Effector memory CD8-positive, alpha-beta T cell (primary cell): ENCODE results near the gene CSNK1A1L.

Source experiments
- ATAC-seq: fragments of 150-1000 bp; cut with Tn5 transposase; replicated peaks from 2 replicates; pipeline ENCODE4 v1.10.0; 2021; ENCODE audit warnings: mild to moderate bottlenecking, moderate library complexity
- DNase-seq, 3 experiments: peaks; one replicate each; pipeline ENCODE4 v3.0.0; 2021
- H3K27ac Mint-ChIP-seq, 2 donors: one replicate each; pipeline ENCODE4 v1.8.0; 2022; ENCODE audit warnings: mild to moderate bottlenecking in 2 of 2, mixed read lengths in 2 of 2, moderate library complexity in 2 of 2
- H3K27me3 Mint-ChIP-seq, 2 donors: one replicate each; pipeline ENCODE4 v1.8.0; 2022; ENCODE audit warnings: mixed read lengths in 2 of 2
- H3K36me3 Mint-ChIP-seq: one replicate; pipeline ENCODE4 v1.8.0; 2022; ENCODE audit warnings: mild to moderate bottlenecking, moderate library complexity, mixed read lengths; ENCODE audit not compliant: insufficient read depth
- H3K4me1 Mint-ChIP-seq, 2 donors: one replicate each; pipeline ENCODE4 v1.8.0; 2022; ENCODE audit warnings: low read depth in 2 of 2, mixed read lengths in 2 of 2
- H3K4me3 Mint-ChIP-seq, 2 donors: one replicate each; pipeline ENCODE4 v1.8.0; 2022; ENCODE audit warnings: mild to moderate bottlenecking in 2 of 2, mixed read lengths in 2 of 2, moderate library complexity in 2 of 2
- H3K9me3 Mint-ChIP-seq, 2 donors: one replicate each; pipeline ENCODE4 v1.8.0; 2022; ENCODE audit warnings: mixed read lengths in 2 of 2

The CSNK1A1L gene

DNA sequence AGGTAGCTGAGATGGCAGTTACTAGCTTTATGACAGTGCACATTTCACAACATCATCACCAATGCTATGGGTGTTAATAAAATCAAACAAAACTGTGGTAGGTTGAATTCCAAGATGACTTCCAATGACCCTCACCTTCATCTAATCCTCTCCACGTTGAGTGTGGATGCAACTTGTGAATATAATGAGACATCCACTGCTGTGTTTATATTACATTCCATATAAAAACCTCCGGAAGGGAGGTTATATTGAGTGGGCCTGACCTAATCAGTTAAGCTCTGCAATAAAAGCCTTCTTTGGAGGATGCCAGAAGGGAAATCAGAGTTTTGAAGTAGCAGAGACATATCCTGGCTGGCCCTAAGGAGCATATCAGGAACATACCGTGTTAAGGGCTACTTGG, 25.6 kb upstream of the CSNK1A1L start:
- H3K4me3 Mint-ChIP-seq, result no peak overlapping the region
- no peak for ATAC-seq
- peaks cover 0 to 9% of the 10 kb centered on the region in 2 donors for H3K27me3 Mint-ChIP-seq
- no peaks in the 10 kb centered on the region for H3K9me3 Mint-ChIP-seq
- DNase-seq, result no peak
- no peaks in the 10 kb centered on the region for H3K4me1 Mint-ChIP-seq
- no peak overlapping the region for H3K27ac Mint-ChIP-seq
- no peaks in the 10 kb centered on the region for H3K36me3 Mint-ChIP-seq

DNA sequence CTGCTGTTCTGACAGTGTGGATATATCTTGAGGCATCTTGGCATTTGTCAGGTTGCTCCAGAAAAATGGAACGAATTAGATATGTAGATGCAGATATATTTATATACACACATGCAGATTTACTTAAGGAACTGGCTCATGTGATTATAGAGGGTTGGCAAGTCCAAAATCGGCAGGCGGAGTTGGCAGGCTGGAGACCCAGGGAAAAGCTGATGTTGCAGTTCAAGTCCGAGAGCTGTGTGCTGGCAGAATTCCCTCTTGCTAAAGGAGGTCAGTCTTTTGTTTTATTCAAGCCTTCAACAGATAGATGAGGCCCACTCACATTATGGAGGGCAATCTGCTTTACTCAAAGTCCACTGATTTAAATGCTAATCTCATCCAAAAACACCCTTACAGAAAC, 24.4 kb upstream of the CSNK1A1L start:
- Mint-ChIP-seq H3K27ac (no peak overlapping the region), H3K9me3 (no peaks in the 10 kb centered on the region), H3K27me3 (peaks cover 0 to 9% of the 10 kb centered on the region in 2 donors), H3K4me1 (no peaks in the 10 kb centered on the region), H3K4me3 (no peak overlapping the region), H3K36me3 (no peaks in the 10 kb centered on the region)
- DNase-seq (no peak), ATAC-seq (no peak)

DNA sequence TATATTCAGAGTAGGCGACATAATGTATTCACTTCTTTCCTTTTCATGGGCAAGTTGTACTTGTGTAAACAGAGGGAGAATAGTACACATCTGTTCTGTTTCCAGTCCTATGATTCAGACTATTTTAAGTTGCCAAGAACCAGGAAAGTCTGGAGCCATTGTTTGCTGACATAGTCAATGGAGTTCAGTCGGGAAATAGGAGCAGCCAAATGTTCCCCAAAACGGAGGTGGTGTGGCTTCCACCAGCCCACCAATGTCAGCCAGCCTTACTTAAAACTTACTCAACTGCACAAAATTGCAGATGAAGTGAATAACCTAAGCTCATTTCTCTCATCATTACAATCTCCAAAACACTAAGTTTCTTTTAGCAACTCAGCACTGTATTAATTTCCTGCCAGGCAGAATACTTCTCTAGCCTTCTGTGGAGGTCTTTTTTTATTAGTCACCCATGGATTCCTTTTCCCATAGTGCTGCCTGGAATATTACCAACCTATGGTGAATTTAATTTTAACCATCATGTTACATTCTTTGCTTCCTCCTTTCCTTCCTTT, 22.3 kb upstream of the CSNK1A1L start:
- Mint-ChIP-seq H3K27me3 (peaks cover 7 to 10% of the 10 kb centered on the region in 2 donors), H3K27ac (no peak overlapping the region), H3K4me1 (no peaks in the 10 kb centered on the region), H3K4me3 (no peak overlapping the region), H3K9me3 (no peaks in the 10 kb centered on the region), H3K36me3 (no peaks in the 10 kb centered on the region)
- DNase-seq (no peak), ATAC-seq (no peak)

DNA sequence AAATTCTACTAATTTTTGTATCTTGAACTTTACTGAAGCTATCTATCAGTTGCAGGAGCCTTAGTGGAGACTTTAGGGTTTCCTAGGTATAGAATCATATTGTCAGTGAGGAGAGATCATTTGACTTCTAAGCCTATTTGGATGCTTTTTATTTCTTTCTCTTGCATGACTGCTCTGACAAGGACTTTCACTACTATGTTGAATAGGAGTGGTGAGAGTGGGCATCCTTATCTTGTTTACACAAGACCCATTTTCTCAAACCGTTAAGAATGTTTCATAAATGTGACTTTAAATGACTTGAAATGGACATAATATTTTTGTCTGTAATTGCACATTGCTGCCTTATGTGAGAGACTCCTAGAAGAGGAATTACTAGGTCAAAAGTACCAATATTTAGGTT, 17.9 kb upstream of the CSNK1A1L start:
- ATAC-seq (no peak), DNase-seq (no peak)
- Mint-ChIP-seq H3K4me3 (no peak overlapping the region), H3K4me1 (no peaks in the 10 kb centered on the region), H3K27me3 (peaks cover 17 to 21% of the 10 kb centered on the region in 2 donors), H3K36me3 (no peaks in the 10 kb centered on the region), H3K27ac (no peak overlapping the region), H3K9me3 (no peaks in the 10 kb centered on the region)

DNA sequence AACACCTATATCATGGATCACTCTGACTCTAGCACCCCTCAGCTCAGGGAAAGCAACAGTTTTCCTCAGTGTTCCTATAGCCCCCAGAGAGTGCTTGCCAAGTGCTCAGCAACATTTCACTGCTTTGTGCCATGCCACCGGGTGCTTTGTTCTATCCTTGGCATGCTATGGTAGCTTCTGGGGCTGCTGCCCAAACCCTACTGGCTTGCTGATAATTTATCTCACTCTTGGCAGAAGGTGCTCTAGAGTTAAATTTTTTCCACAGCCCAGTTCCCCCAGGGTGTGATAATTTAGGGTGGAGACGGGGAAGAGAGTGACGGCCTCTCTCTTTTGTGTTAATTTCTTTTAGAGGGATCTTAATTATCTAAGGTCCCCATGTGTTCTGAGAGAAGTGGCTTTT, 12.6 kb upstream of the CSNK1A1L start:
- no peak for ATAC-seq
- H3K4me3 Mint-ChIP-seq, result no peak overlapping the region
- no peaks in the 10 kb centered on the region for H3K9me3 Mint-ChIP-seq
- no peaks in the 10 kb centered on the region for H3K36me3 Mint-ChIP-seq
- DNase-seq, result no peak
- peaks cover 16% of the 10 kb centered on the region in 2 donors for H3K27me3 Mint-ChIP-seq
- no peak overlapping the region for H3K27ac Mint-ChIP-seq
- H3K4me1 Mint-ChIP-seq, result no peaks in the 10 kb centered on the region

GRCh38 chr13:37114250-37114649, 8.8 kb upstream of the CSNK1A1L start:
- Mint-ChIP-seq H3K9me3 (no peaks in the 10 kb centered on the region), H3K4me3 (no peak overlapping the region), H3K27me3 (peaks cover 0 to 17% of the 10 kb centered on the region in 2 donors), H3K36me3 (no peaks in the 10 kb centered on the region), H3K4me1 (no peaks in the 10 kb centered on the region), H3K27ac (no peak overlapping the region)
- DNase-seq (no peak), ATAC-seq (no peak)

DNA sequence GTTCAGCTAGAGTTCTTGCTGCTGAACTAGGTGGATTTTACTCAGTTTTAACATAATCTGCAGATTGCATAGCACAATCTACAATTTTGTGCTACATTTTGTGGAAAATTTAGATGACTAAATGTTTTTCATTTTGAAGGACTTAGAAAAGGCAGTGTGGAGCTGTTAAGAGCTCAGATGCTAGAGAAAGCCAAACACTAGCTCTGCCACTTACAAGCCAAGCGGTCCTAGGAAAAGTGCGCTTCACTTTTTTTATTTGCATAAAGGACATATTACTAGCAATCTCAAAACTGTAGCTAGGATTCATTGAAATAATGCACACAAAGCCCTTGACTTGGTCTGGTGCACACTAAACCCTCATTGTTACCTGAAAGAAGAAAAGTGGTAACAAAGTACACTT, 8.1 kb upstream of the CSNK1A1L start:
- ATAC-seq (no peak), DNase-seq (no peak)
- H3K4me1 Mint-ChIP-seq, result no peaks in the 10 kb centered on the region
- H3K36me3 Mint-ChIP-seq, result no peaks in the 10 kb centered on the region
- H3K9me3 Mint-ChIP-seq, result no peaks in the 10 kb centered on the region
- no peak overlapping the region for H3K4me3 Mint-ChIP-seq
- H3K27ac Mint-ChIP-seq, result no peak overlapping the region
- peaks cover 0 to 17% of the 10 kb centered on the region in 2 donors for H3K27me3 Mint-ChIP-seq

DNA sequence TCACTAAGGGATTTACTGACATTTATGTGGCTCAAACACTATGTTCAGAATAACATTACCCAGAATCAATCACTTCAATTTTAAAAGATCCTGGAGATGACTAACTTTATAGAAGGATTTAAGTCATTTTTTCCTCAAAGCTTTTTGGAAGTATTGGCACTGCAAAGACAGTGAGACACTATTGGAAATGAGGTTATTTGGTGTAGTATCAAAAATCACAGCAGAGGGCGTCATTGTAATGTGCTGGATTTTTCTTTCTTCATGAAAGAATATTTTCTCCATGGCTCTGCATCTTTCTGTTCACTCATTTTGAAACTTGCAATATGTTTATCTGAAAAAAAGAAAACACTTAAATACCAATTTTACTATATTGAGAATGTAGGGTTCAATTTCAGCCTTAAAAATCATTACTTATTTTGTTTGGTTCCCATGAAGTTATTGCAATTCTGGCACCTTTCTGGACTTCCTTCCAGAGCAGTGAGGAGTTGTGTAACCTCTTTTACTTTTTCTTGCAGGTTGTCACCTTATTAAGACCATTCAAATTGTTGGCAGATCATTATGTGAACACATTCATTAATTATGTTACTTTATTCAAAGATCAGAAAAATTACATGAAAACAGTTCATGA, 3.7 kb upstream of the CSNK1A1L start:
- Mint-ChIP-seq H3K27ac (no peak overlapping the region), H3K27me3 (peaks cover 10 to 27% of the 10 kb centered on the region in 2 donors), H3K4me1 (no peaks in the 10 kb centered on the region), H3K4me3 (no peak overlapping the region), H3K9me3 (no peaks in the 10 kb centered on the region), H3K36me3 (no peaks in the 10 kb centered on the region)
- ATAC-seq (no peak), DNase-seq (no peak)

DNA sequence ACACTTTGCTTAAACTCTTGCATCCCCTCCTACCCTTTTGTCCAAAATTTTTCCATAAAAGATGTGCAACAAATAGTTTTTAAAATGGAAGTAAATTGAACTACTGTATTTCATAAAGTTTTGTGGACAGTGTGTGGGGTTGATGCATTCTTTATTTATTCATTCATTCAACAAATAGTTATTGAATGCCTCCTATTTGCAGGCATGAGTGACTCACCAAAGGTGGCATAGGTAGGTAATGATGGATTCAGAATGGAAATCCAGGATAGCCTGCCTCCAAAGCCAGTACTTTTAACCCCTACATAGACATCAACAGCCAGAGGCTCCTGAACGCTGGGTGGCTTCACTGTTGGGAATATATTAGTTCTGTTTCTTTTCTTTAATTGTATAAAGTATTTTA, 2.4 kb upstream of the CSNK1A1L start:
- no peak overlapping the region for H3K27ac Mint-ChIP-seq
- H3K4me1 Mint-ChIP-seq, result no peaks in the 10 kb centered on the region
- no peak for DNase-seq
- ATAC-seq, result no peak
- H3K9me3 Mint-ChIP-seq, result no peaks in the 10 kb centered on the region
- H3K4me3 Mint-ChIP-seq, result no peak overlapping the region
- peaks cover 11 to 25% of the 10 kb centered on the region in 2 donors for H3K27me3 Mint-ChIP-seq
- H3K36me3 Mint-ChIP-seq, result no peaks in the 10 kb centered on the region

DNA sequence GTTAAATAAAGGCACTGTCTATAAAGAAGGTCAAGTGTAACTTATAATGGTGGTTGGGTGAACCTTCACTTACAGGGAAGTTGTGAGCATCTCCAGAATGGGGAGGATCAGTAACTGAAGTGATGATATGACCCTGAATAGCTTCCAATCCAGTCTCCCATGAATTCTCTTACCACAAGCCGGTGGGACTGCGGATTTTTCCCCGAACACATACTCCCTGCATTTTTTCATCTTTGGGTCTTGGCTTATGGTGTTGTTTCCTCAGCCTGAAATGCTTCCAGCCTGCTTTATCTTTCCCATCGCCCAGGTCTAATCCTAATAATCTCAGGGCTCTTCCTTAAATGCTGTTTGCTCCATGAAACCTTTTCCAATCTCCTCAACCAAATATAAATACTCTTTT, 2.0 kb upstream of the CSNK1A1L start:
- peaks cover 16 to 25% of the 10 kb centered on the region in 2 donors for H3K27me3 Mint-ChIP-seq
- H3K27ac Mint-ChIP-seq, result no peak overlapping the region
- no peak for ATAC-seq
- DNase-seq, result no peak
- no peaks in the 10 kb centered on the region for H3K4me1 Mint-ChIP-seq
- H3K36me3 Mint-ChIP-seq, result no peaks in the 10 kb centered on the region
- no peaks in the 10 kb centered on the region for H3K9me3 Mint-ChIP-seq
- H3K4me3 Mint-ChIP-seq, result no peak overlapping the region

- ATAC-seq (no peak), DNase-seq (no peak)
- Mint-ChIP-seq H3K4me3 (no peak overlapping the region), H3K9me3 (no peaks in the 10 kb centered on the region), H3K36me3 (no peaks in the 10 kb centered on the region), H3K27me3 (peaks cover 21 to 26% of the 10 kb centered on the region in 2 donors), H3K4me1 (no peaks in the 10 kb centered on the region), H3K27ac (no peak overlapping the region)
Observed at GRCh38 chr13:37106642-37107041, 1.2 kb upstream of the CSNK1A1L start.

DNA sequence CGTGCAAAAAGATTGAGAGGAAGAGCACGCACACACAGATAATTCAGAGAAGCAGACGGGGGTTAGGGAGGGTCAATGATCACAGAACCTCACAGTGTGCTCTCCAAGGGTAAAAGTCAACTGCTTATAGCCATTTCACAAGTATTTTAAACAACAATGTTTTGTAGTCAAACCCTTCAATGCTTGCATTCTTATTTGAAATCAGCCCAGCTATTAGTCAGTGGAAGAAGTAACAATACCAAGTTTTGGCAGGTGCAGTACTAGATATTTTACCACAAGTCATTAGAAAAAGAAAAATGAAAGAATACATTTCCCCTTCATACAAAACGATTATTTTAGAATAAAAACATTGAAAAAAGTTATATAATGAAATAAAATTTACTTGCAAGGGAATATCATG, 2.6 kb downstream of the CSNK1A1L start:
- no peaks in the 10 kb centered on the region for H3K9me3 Mint-ChIP-seq
- DNase-seq, result no peak

DNA sequence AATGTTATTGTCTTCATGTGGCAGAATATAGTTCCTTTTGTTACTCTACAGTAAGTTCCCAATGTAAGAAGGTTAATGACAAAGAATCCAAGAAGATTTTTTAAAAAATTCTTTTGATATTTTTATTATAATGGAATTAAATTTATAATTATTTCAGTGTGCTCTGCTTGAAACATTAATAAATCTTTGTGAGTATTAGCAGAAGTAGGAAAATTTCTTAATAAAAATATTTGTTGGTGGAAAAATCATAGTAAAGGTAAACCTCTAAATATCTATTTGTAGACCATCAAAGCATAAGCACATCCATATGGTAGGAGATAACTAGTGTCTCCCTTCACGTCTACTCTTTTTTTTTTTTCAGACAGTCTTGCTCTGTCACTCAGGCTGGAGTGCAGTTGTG, 4.3 kb downstream of the CSNK1A1L start:
- Mint-ChIP-seq H3K27ac (no peak overlapping the region), H3K27me3 (peaks cover 30 to 31% of the 10 kb centered on the region in 2 donors), H3K36me3 (no peaks in the 10 kb centered on the region), H3K4me1 (no peaks in the 10 kb centered on the region), H3K9me3 (no peaks in the 10 kb centered on the region), H3K4me3 (no peak overlapping the region)
- no peak for ATAC-seq
- no peak for DNase-seq

More for the DNA sequence above, 2.6 kb downstream of the CSNK1A1L start:
- ATAC-seq, result no peak
- peaks cover 37 to 40% of the 10 kb centered on the region in 2 donors for H3K27me3 Mint-ChIP-seq
- no peaks in the 10 kb centered on the region for H3K4me1 Mint-ChIP-seq
- no peak overlapping the region for H3K4me3 Mint-ChIP-seq
- H3K27ac Mint-ChIP-seq, result no peak overlapping the region
- H3K36me3 Mint-ChIP-seq, result no peaks in the 10 kb centered on the region

- no peaks in the 10 kb centered on the region for H3K9me3 Mint-ChIP-seq
- no peak for DNase-seq
- H3K4me1 Mint-ChIP-seq, result no peaks in the 10 kb centered on the region
- H3K27me3 Mint-ChIP-seq, result peaks cover 26% of the 10 kb centered on the region in 2 donors
- no peak overlapping the region for H3K27ac Mint-ChIP-seq
- ATAC-seq, result no peak
- no peak overlapping the region for H3K4me3 Mint-ChIP-seq
- no peaks in the 10 kb centered on the region for H3K36me3 Mint-ChIP-seq
Observed at GRCh38 chr13:37100731-37101130, 4.7 kb downstream of the CSNK1A1L start.
